ENCODE data around the gene RTN4RL1. TPM values are rescaled to one million over a fixed set of nuclear protein-coding genes. Genes with fewer than 3 reads are reported as not detected.

Gene RTN4RL1
- total RNA-seq, 1 donor from 2014 or later = 0.77 TPM

- peak overlapping the region; percentile 86 for H3K4me2 ChIP-seq (ENCODE audit: low read length)
- H3K27me3 Mint-ChIP-seq (ENCODE audit: low read depth, unreplicated experiment) = no peaks in the 10 kb centered on the region
- peak overlapping the region; percentile 83 for H3K27ac Mint-ChIP-seq (ENCODE audit: unreplicated experiment)
- FAIRE-seq (no peak), DNase-seq (ENCODE audit: low read depth) (no peak)
- H3K4me3 Mint-ChIP-seq (ENCODE audit: unreplicated experiment) = no peak overlapping the region
- peaks cover 72% of the 10 kb centered on the region for H3K4me1 ChIP-seq (ENCODE audit: insufficient read depth, low read length)
- H3K27ac ChIP-seq (ENCODE audit: low read depth, low read length) = peak overlapping the region; percentile 99
- H3K4me1 Mint-ChIP-seq (ENCODE audit: low read depth, unreplicated experiment) = peaks cover 44% of the 10 kb centered on the region
- TF ChIP-seq CTCF (IDR thresholded peaks at IDR 0.05; ENCODE audit: insufficient read depth, low read depth, low read length) (no peak), EZH2 (IDR thresholded peaks at IDR 0.05; ENCODE audit: insufficient read depth, low read length) (no peak)
- H3K27me3 ChIP-seq (ENCODE audit: insufficient read depth, low read length) = no peaks in the 10 kb centered on the region
- peak overlapping the region; percentile 93 for H3K9ac ChIP-seq (ENCODE audit: low read length)
- H3K36me3 Mint-ChIP-seq (ENCODE audit: low read depth, unreplicated experiment) = peaks cover 28% of the 10 kb centered on the region
- no peak overlapping the region for H3K4me3 ChIP-seq (ENCODE audit: insufficient read depth, low read depth, low read length)
- H3K79me2 ChIP-seq (ENCODE audit: insufficient read depth, low read length) = peaks cover 79% of the 10 kb centered on the region
- H3K36me3 ChIP-seq (ENCODE audit: insufficient read depth, low read length) = peaks cover 9% of the 10 kb centered on the region
- peaks cover 2% of the 10 kb centered on the region for H3K9me3 Mint-ChIP-seq (ENCODE audit: unreplicated experiment)
- H3K9me3 ChIP-seq (ENCODE audit: insufficient read depth, low read depth, low read length) = no peaks in the 10 kb centered on the region
- no peak overlapping the region for H2AFZ ChIP-seq (ENCODE audit: low read depth, low read length)
- H4K20me1 ChIP-seq (ENCODE audit: insufficient read depth, low read length) = peaks cover 27% of the 10 kb centered on the region
These were observed 35.7 kb upstream of the RTN4RL1 start for GRCh38 chr17:2060681-2061440.

GRCh38 chr17:2060385-2060658, 35.2 kb upstream of the RTN4RL1 start:
- TF ChIP-seq CTCF (IDR thresholded peaks at IDR 0.05; ENCODE audit: insufficient read depth, low read depth, low read length) (no peak), EZH2 (IDR thresholded peaks at IDR 0.05; ENCODE audit: insufficient read depth, low read length) (no peak)
- peak overlapping the region; percentile 99 for H3K27ac ChIP-seq (ENCODE audit: low read depth, low read length)
- peaks cover 27% of the 10 kb centered on the region for H4K20me1 ChIP-seq (ENCODE audit: insufficient read depth, low read length)
- peak overlapping the region; percentile 93 for H3K9ac ChIP-seq (ENCODE audit: low read length)
- no peak for DNase-seq (ENCODE audit: low read depth)
- H3K36me3 ChIP-seq (ENCODE audit: insufficient read depth, low read length) = peaks cover 9% of the 10 kb centered on the region
- no peak for FAIRE-seq
- H3K4me2 ChIP-seq (ENCODE audit: low read length) = peak overlapping the region; percentile 86
- H3K4me1 ChIP-seq (ENCODE audit: insufficient read depth, low read length) = peaks cover 66% of the 10 kb centered on the region
- H3K27me3 ChIP-seq (ENCODE audit: insufficient read depth, low read length) = no peaks in the 10 kb centered on the region
- H3K4me1 Mint-ChIP-seq (ENCODE audit: low read depth, unreplicated experiment) = peaks cover 40% of the 10 kb centered on the region
- H3K27me3 Mint-ChIP-seq (ENCODE audit: low read depth, unreplicated experiment) = no peaks in the 10 kb centered on the region
- H3K9me3 ChIP-seq (ENCODE audit: insufficient read depth, low read depth, low read length) = no peaks in the 10 kb centered on the region
- H3K36me3 Mint-ChIP-seq (ENCODE audit: low read depth, unreplicated experiment) = peaks cover 24% of the 10 kb centered on the region
- H3K4me3 Mint-ChIP-seq (ENCODE audit: unreplicated experiment) = no peak overlapping the region
- H3K79me2 ChIP-seq (ENCODE audit: insufficient read depth, low read length) = peaks cover 79% of the 10 kb centered on the region
- H2AFZ ChIP-seq (ENCODE audit: low read depth, low read length) = no peak overlapping the region
- H3K4me3 ChIP-seq (ENCODE audit: insufficient read depth, low read depth, low read length) = no peak overlapping the region
- peak overlapping the region; percentile 83 for H3K27ac Mint-ChIP-seq (ENCODE audit: unreplicated experiment)
- H3K9me3 Mint-ChIP-seq (ENCODE audit: unreplicated experiment) = peaks cover 2% of the 10 kb centered on the region

Measured in astrocyte (in vitro differentiated cells and primary cell).